Measurements from ENCODE around the gene PI4KB.
"Not testable (repeated sequence)": the region's sequence is repeated elsewhere in the genome, so short reads cannot be mapped to it uniquely, and the experiment has no call there.

The PI4KB gene

DNA sequence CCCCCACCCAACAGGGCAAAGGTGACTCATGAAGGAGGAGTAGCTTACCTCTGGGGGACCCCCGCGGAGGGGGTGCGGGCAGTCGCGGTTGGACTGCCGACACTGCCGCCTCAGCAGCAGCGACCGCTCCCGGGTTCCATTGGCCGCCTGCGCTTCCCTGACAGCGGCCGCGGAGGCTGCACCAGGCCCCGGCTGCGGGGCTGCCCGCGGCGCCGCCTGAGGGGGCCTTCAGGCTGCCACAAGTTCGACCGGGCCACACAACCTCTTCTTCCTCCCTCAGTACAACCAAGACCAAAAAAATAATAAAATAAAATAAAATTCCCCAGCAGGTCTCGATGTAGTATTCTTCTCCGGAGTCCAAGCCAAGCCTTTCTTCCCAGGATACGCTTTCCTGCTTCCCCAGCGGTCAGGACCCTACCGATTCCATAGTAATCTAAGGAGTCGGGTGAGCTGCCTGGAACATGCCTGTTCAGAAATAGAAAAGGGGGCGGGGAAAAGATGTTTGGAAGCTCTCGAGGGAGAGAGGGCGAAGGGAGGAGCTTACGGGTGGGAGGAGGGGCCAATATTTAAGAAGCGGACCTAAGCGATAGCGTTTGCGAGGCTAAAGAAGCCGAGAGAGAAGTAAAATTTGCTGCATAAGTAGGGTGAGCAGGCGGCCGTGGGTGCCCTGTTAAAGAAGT lies at the start of gene PI4KB:
Gene PI4KB, minus strand, starts transcription at position 194 of the 680 bp plus-strand sequence. CDS start 10,935 bp downstream, outside the sequence.
- peak; percentile 99 for DNase-seq

DNA sequence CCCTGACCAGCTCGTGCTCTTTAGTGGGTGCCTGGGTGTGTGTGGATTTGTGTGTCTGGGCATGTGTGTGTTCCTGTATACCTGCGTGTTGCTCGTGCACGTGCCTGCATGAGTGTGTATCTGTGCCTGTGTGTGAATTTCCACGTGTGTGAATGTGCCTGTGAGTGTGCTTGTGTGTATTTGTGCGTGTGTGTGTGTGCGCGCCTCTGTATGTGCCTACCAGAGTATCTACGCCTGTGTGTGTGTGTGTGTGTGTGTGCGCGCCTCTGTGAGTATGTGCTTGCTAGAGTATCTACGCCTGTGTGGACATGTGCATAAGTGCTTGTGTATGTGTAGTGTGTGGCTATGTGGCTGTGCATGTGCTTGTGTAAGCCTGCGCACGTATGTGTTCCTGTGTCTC lies 46.0 kb upstream of the PI4KB start:
- no peak for DNase-seq

DNA sequence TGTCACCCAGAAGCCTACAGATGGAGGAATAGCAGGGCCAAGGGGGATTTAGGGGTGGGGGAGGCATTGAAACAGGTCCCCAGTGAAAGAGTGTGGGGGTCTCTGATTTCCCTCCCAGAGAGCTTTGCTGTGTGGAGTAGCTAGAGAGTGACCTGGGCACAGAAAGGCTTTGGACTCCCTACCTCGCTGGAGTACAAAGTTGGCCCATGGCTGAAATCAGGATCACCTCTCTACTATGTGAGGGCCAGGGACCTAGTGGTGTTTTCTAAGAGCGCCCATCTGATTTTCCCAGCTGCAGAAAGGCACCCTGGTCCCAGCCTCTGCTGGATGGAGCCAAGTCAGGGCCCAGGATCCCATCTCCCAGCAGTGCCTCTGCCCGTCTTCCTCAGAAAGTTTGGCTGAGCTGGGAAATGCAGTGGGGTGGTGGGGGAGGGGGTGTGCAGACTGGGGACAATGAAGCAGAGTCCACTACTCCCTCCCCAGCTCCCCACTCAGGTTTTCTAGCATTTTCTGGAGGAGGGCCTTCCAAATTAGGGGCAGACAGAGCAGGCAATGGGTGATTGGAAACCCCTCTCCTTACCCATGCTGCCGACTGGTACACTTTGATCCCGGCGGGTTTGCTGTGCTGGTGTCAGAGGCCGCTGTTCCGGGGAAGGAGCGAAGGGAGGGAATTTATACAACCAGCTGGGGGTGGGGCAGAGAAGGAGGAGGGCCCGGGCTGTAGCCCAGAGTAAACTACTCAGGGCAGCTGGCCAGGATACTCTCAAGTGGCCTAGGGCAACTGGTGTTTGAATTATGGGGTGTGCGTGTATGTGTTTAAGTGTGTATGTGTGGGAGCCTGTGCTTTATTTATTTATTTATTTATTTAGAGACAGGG lies 45.1 kb upstream of the PI4KB start, which contains the start of gene SELENBP1:
Gene SELENBP1, minus strand, starts transcription at position 648 of the 877 bp plus-strand sequence. Its CDS starts 64 bp downstream, at position 584.
- DNase-seq, result peak; percentile 91

DNA sequence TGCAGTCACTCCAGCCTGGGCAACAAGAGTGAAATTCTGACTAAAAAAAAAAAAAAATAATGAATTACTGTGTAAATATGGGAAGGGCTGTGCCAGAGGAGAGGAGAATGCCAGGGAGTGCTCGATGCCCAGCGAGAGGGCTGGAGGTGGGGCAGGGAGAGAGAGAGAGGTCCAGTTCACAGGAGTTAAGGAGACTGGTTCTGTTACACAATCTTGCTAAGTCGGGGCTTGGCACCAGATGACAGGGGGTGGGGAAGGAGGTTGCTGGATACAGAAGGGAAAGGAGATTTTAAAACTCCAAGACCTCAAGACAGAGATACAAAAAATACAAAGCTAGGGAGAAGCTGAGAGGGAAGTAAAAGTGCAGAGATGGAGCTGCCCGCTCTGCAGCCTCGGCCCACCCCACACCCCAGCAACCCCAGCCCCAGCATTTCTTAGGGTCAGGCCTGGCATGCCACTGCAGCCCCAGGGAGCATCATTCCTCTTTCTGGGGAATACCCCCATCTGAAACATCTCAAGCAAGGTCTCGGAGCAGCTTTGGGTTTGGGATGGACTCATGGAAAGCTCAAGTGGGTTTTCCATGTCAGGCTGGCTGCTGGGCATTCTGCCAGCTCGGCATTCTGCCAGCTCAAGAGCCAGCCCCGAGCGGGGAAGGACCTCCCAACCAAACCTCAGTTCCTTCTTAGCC lies 44.3 kb upstream of the PI4KB start:
- peak; percentile 88 for DNase-seq

DNA sequence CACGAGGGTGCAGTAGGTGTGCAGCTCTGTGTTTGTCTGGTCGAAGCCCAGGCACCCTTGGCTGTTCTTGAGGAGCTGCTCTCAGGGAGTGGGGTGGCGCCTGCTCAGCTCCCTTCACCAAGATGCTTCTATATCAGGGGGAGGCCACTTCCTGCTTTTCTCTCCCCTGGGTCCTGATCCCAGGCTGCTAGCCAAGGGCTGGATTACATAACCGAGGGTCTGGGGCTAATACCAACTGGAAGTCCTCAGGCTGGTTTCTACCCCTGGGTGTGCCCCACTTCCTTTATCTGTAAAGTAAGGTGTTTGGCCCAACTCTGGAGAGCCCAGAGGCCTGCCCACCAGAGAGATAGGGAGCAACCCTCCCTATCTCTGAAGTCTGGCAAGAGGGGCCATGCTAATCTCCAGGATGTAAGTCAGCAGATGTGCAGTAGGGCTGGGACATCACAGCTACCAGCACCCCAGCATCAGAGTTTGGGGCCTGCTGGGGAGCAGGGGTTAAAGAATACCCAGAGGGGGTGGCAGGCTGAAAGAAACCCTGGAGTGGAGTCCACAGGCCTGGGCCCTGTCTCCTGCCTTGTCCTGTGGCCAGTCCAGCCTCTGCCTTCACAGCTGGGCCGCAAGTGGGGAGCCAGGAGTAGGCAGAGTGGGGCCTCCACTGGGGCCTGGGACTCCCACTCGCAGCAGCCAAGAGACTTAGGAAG lies 43.1 kb upstream of the PI4KB start:
- DNase-seq, result no peak

DNA sequence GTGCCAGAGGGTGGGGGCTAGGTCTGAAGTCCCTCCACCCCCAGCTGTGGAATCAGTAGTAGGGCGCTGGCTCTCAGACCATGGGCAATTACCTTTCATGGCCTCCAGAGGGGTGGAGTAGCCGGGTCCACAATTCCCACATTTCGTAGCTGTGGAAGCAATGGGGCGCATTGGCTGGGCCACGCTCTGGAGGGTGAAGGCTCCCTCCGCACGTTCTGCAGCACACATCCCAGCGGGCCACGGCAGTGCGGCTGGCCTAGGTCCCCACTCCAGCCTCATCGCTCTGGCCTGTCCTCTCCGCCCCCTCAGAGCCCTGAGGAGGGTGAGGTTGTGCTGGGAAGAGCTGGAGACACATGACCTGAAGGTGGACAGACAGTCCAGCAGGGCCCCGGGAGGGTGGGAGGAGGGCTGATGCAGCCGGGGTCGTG lies 42.4 kb upstream of the PI4KB start:
- no peak for DNase-seq

DNA sequence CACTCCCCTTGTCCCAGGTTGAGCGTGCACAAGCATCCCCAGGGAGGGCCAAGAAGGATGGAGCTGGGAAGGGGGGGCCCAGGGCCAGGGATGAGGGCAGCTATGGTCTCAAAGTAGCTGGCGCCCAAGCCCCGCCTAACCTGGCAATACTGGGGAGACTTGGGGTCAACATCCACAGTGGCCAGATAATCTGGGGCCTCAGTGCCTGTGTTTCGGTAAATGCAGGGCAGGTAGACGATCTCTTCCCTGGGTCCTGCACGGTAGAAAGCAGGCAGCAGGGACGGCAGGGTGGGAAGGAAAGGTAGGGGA lies 42.0 kb upstream of the PI4KB start:
- DNase-seq, result no peak

DNA sequence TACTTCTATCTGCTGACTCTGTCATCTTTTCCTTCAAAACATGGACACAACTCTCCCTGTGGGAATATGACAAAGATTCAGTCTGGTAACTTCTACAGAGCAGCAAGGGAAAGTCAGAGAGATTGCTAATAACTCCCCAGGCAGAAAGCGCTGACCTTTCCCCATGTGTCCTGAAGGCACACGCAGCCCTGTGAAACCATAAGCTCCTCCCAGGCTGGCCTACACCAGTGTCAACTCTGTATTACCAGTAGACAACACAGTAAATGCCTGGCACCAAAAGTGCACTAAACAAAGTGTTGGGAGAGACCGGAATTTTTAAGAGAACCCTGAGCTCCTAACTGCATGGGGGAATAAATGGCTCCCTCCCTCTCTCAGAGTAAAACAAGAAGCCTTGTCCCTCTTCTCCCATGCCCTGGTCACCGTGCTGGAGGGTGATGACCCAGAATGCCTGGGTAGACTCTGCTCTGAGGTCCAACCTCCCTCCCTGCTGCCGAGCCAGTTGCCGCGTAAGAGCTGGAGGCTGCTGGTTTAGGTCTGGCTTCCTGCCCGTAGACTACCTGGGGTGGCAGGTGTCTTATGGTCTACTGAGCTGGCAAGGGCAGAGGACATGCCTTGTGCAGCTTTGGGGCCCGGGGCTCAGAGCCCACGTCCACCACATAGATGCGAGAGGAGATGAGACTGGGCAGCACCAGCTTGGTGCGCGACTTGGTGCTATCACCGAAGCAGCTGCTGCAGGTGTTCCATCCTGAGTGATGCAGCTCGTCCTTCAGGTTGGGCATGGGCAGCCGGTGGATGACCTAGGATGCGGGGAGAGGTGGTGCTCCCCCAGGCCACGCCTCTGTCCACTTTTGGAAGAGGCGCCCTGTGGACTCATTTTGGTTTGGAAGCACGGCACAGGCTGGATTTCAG lies 41.4 kb upstream of the PI4KB start:
- peak; percentile 31 for DNase-seq

DNA sequence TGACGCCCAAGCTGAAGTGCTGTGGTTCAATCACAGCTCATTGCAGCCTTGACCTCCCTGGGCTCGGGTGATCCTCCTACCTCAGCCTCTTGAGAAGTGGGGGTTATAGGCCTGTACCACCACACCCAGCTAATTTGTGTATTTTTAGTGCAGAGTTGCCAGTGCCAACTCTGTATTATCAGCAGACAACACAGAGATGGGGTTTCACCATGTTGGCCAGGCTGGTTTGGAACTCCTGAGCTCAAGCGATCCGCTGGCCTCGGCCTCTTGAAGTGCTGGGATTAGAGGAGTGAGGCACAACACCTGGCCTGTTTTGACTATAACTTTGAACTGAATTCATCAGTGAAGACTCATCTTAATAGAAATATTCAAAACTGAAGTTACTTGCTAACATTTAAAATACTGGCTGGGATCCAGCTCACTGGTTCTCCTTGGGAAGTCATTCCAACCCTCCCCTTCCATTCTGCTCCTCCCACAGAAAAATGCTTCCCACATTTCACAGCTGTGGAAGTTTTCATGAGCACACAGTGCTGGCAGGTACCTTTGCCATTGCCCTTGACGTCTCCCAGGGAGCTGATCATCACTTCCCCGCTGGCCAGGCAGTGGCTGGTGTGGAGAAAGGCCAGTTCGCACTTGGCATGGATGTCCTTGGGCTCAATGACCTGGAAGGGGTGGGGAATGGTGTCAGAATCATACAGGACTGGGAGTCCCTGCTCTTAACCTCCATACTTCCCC lies 40.6 kb upstream of the PI4KB start:
- no peak for DNase-seq

DNA sequence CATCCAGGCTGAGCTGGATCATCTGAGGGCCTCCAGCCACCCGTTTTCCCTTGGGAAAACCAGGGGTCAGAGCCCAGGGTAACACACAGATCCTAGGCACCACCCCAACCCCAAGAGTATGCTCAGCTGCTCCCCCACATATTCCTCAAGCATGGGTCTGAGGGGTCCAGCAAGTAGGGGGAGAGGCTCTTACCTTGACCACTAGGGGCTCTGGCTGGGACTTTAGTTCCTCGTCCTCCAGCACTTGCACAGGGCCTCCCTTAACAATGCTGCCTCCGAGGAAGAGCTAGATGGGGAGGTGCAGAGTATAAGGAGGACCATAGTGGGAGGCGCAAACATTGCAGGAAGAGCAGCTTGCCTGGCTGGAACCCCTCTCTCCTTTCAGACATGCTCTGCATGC lies 37.8 kb upstream of the PI4KB start:
- no peak for DNase-seq

DNA sequence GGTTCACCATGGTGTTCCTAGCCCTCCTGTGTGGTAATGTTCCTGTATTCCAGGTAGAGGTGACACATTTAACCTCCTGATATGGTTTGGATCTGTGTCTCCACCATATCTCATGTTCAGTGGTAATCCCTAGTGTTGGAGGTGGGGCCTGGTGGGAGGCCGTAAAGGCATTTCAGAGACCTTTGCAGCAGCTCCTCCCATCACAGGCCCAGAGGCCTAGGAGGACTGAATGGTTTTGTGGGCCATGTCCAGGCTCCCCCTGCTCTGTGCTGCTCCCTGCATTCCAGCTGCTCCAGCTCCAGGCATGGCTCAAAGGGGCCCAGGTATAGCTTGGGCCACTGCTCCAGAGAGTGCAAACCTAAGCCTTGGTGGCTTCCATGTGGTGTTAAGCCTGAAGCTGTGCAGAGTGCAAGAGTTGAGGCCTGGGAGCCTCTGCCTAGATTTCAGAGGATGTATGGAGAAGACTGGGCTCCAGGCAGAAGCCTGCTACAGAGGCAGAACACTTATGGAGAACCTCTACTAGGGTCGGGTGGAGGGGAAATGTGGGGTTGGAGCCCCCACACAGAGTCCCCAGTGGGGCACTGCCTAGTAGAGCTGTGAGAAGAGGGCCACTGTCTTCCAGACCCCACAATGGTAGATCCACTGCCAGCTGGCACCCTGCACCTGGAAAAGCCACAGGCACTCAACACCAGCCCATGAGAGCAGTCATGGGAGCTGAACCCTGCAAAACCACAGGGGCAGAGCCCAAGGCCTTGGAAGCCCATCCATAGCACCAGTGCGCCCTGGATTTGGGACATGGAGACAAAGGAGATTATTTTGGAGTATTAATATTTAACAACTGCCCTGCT lies 35.3 kb upstream of the PI4KB start:
- no peak for DNase-seq

DNA sequence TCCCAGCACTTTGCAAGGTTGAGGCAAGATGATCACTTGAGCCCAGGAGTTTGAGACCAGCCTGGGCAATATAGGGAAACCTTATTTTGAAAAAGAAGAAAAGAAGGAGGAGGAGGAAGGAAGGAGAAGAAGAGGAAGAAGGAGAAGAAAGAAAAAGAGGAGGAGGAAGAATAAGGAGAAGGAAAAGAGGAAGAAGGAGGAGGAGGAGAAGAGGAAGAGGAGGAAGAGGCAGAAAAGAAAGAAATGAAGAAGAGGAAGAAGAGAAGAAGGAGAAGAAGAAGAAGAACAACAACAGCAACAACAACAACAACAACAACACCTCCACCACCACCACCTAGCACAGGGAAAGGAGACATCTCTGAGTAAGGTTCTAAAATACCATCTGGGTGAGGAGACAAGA lies 34.7 kb upstream of the PI4KB start:
- DNase-seq, result no peak

DNA sequence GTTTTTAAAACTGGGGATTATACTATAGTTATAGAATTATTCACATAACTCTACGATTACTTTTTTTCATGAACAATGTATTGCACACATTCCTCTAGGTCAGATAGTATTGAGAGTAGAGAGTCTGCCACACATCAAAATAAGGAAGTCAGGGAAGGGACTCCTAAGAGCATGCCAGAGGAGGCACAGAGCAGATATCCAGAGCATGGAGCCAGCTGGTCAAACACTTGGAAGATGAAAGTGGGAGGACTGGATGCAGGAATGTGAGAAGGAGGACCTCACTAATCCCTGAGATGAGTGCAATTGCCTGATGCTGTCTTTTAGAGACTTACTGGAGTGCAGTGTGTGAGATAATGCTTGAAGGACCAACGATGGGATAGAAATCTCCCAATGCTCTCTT lies 29.5 kb upstream of the PI4KB start:
- no peak for DNase-seq

DNA sequence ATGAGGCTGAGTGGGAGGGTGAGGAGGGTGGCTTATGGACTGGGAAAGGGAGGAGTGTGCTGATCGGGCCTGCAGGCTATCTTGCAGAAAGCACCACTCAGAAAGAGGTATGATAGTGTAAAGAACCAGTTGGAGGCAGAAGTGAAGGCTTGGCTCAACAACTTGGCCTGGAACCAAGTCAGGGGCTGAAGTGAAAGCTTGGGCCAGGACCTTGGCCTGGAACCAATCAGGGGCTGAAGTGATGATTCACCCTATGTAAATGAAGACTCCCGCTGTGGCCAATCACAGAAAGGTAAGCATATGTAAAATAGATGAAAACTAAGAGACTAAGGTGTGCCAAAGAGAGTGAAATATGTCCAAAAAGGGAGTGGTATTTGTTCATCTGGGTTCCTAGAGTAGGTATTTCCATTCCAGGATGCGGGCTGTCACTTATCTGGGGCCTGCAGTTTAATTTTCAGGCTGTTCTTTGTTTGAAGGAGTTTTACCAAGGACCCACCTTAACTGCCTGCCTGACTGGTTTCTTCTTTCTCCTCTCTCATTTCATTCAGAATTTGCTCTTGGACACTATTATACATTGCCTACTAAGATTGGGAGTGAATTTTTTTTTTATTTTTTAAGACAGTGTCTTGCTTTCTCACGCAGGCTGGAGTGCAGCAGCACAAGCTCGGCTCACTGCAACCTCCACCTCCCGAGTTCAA lies 25.0 kb upstream of the PI4KB start:
- no peak for DNase-seq

DNA sequence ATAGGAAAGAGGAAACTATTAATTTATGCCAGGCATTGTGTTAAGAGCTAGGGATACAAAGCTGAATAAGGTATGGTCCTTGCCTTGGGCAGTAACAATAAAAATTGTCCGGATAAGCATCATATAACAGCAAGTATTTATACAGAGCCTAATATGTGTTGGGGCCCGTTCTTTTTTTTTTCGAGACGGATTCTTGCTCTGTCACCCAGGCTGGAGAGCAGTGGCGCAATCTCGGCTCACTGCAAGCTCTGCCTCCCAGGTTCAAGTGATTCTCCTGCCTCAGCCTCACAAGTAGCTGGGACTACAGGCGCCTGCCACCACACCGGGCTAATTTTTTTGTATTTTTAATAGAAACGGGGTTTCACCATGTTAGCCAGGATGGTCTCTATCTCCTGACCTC lies 23.1 kb upstream of the PI4KB start:
- DNase-seq, result not testable (repeated sequence)

DNA sequence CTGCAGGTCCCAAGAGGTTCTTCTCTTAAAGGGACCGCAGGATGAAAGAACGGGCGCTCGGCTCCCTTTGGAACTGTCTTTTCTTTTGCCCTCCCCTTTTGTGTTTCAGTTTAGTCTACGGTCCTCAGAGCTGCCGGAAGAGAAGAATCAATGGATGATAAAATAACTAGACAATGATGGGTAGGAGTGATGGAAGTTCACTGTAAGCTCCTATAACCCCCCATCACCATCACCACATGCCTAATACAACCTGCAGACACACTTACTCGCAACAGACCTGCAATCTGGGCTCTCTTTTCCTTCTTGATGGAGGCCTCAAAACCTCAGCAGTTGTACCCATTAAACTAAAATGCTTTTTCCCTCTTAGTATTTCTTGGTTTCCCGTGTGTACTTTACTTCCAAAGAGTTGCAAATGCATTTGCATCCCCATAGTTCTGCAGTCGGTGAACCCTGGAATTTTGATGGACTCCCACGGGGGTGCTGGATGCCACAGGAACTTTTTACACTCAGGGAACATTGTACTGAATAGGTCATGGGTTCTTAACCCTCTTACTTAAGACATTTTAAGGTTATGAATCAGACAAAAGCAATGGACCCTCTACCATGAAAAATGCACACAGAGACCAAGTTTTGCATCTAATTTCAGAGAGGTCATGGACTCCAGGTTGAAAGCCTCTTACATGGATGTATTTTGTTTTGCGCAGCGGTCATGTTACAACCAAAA lies 20.5 kb upstream of the PI4KB start:
- DNase-seq, result no peak

DNA sequence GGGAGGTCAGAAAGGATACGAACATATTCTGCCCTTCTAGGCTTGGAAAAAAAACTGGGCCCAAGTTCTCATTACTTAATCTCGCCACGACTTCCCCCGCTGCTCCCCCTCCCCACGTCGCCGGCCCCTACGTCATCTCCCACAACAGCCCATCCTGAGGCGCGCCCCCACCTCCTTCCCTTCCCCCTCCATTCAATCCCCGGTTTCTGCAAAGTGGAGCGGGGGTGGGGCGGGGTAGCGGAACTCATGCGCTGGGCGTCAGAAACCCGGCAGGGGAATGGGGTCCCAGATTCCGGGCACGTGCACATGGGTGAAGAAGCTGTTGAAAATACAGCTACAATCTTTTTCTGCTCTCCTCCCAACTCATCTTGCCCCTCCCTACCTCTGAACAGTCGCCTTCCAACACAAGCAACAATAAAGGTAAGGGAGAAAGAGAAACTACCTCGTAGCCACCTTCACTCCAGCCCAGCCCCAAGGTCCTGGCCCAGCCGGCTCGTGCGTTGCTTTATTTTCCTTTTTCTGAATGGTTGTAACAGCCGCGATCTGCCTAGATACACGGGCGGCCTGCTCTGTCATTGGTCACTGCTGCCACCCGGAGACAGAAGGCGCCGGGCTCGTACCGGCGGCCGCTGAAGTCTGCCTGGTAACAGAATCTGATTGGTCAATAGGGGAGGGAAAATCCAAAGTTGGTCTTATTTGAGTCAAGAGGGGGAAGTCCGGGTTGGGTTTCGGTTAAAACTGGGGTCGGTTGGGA lies 19.7 kb upstream of the PI4KB start, which contains the start of gene RFX5:
Gene RFX5, minus strand, starts transcription at position 484 of the 754 bp plus-strand sequence. CDS start 932 bp downstream, outside the sequence.
- peak; percentile 96 for DNase-seq
